SU-DHL-6 (cell line): ENCODE measurements around the gene LIPA.
"Not testable (repeated sequence)": the region's sequence is repeated elsewhere in the genome, so short reads cannot be mapped to it uniquely, and the experiment has no call there.

Source experiments
- H2AFZ ChIP-seq: fragments of 200-600 bp; sonication (generic); 2 replicates; pipeline ENCODE4 v1.6.1; 2014; ENCODE audit warnings: low read depth, mild to moderate bottlenecking, moderate library complexity, mixed read lengths, antibody characterized with exemption, low read length; ENCODE audit not compliant: severe bottlenecking
- H3F3A ChIP-seq: fragments of 200-600 bp; shearing (Covaris generic); 2 replicates; pipeline ENCODE4 v1.6.0; 2016; ENCODE audit warnings: antibody characterized with exemption, mild to moderate bottlenecking; ENCODE audit not compliant: insufficient read depth
- H3K27ac ChIP-seq: fragments of 200-600 bp; sonication (generic); 2 replicates; pipeline ENCODE4 v1.5.1; 2016; ENCODE audit warnings: low read depth, mild to moderate bottlenecking, low read length, moderate library complexity, mixed read lengths
- H3K27me3 ChIP-seq: fragments of 200-600 bp; sonication (generic), shearing (Covaris generic); 2 replicates; pipeline ENCODE4 v1.6.0; 2014; ENCODE audit warnings: mild to moderate bottlenecking, low read length
- H3K36me3 ChIP-seq: fragments of 200-600 bp; sonication (generic); 2 replicates; pipeline ENCODE4 v1.6.1; 2014; ENCODE audit warnings: mild to moderate bottlenecking, low read length, mixed read lengths
- H3K4me2 ChIP-seq: fragments of 300-600, 200-600 bp; shearing (Covaris generic), sonication (generic); 2 replicates; pipeline ENCODE4 v1.6.0; 2014; ENCODE audit warnings: low read length, low read depth, mild to moderate bottlenecking; ENCODE audit not compliant: poor library complexity, severe bottlenecking
- H3K4me3 ChIP-seq: fragments of 200-600 bp; sonication (generic); 2 replicates; pipeline ENCODE4 v1.5.1; 2014; ENCODE audit warnings: antibody characterized with exemption, low read length, mild to moderate bottlenecking, mixed read lengths; ENCODE audit not compliant: insufficient read depth, poor library complexity, severe bottlenecking
- H3K79me2 ChIP-seq: fragments of 200-600 bp; sonication (generic); 2 replicates; pipeline ENCODE4 v1.6.1; 2014; ENCODE audit warnings: mild to moderate bottlenecking, low read length, moderate library complexity; ENCODE audit not compliant: insufficient read depth
- H3K9ac ChIP-seq: fragments of 200-600 bp; sonication (generic); 2 replicates; pipeline ENCODE4 v1.7.0; 2014; ENCODE audit warnings: mild to moderate bottlenecking, low read length
- H3K9me2 ChIP-seq: fragments of 200-600 bp; sonication (generic); replicated peaks from 2 replicates; pipeline ENCODE4 v1.6.1; 2014; ENCODE audit warnings: low read length; ENCODE audit not compliant: insufficient read depth
- H3K9me3 ChIP-seq: fragments of 200-600 bp; sonication (generic); 2 replicates; pipeline ENCODE4 v1.6.1; 2014; ENCODE audit warnings: low read length, mixed read lengths; ENCODE audit not compliant: insufficient read depth
- H4K20me1 ChIP-seq: fragments of 200-600 bp; sonication (generic); 2 replicates; pipeline ENCODE4 v1.6.1; 2014; ENCODE audit warnings: low read depth, mild to moderate bottlenecking, antibody characterized with exemption, low read length, moderate library complexity, mixed read lengths
- EZH2phosphoT487 ChIP-seq: fragments of 200-600 bp; sonication (generic), shearing (Covaris generic); conservative IDR thresholded peaks from 2 replicates; pipeline ENCODE4 v1.6.1; 2018; ENCODE audit warnings: mild to moderate bottlenecking, antibody characterized with exemption, low read length, moderate library complexity, mixed read lengths
- TF ChIP-seq, protein P1 (sequence below): fragments of 200-600 bp; sonication (generic); IDR thresholded peaks from one replicate; pipeline ENCODE4 v1.5.1; 2017; ENCODE audit warnings: antibody characterized with exemption, mild to moderate bottlenecking, low read length, moderate library complexity; ENCODE audit not compliant: insufficient read depth, poor library complexity, severe bottlenecking

The LIPA gene

DNA sequence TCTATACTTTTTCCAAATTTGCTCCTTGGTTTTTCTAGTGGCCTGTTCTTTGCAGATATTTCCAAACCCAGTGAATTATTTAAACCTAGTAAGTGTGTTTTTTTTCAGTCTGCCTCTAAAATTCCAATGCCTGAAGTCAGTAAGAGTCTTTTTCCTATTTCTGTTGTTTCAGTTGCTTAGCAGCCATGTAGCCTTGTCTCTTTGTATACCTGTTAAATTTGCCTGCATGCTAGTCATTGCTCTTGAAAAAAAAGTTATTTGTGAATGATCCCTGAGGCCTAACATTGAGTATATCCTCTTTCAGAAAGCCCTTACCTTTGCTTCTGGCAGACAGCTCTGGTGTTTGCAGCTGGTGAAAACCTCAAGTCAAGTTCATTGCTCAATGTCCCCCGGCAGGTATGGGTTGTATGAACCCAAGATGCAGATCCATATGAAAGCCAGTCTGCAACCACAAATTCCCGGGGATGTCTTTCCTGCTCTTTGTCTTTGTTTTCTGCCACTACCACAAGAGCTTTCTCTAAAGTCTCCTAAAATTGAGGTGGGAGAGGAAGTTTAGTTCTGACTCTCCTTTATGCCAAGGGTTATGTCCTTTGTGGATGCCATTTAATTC is 80.2 kb downstream of the LIPA start:
- TF ChIP-seq EZH2phosphoT487, result no peak
- Histone ChIP-seq H3K4me2 (no peak overlapping the region), H3K27ac (no peak overlapping the region), H3K36me3 (no peaks in the 10 kb centered on the region), H4K20me1 (no peaks in the 10 kb centered on the region), H3K9me3 (no peaks in the 10 kb centered on the region), H3F3A (no peaks in the 10 kb centered on the region), H3K9ac (no peak overlapping the region), H3K9me2 (no peaks in the 10 kb centered on the region), H3K79me2 (no peaks in the 10 kb centered on the region), H3K4me3 (no peak overlapping the region), H2AFZ (no peak overlapping the region), H3K27me3 (no peaks in the 10 kb centered on the region)

GRCh38 chr10:89168354-89168900 is 83.1 kb downstream of the LIPA start:
- not testable (repeated sequence) for H3K9ac ChIP-seq, H2AFZ ChIP-seq, H3K79me2 ChIP-seq, H3K27ac ChIP-seq, H3F3A ChIP-seq, H4K20me1 ChIP-seq, H3K4me3 ChIP-seq, H3K36me3 ChIP-seq, H3K9me2 ChIP-seq, H3K9me3 ChIP-seq, H3K27me3 ChIP-seq, H3K4me2 ChIP-seq

DNA sequence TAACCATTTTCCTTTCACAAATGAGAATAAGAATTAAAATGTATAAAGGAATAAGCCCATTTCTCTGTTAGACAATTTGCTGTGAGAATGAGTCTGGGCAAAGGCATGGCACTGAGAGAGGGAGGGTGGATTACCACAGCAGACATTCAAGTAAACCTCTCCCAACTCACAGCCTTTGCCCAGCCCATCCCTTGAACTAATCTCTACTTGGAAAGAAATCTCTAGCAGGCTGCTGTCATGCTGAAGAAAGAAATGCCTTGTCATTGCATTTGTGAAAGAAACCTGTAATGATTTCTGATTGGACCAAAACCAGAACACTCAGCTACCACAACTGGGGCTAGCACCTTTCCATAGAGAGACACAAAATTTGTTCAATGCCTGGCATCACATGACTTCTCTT is 83.7 kb downstream of the LIPA start:
- H3K9ac ChIP-seq, result no peak overlapping the region
- no peaks in the 10 kb centered on the region for H3K36me3 ChIP-seq
- H2AFZ ChIP-seq, result no peak overlapping the region
- H3K9me2 ChIP-seq, result no peaks in the 10 kb centered on the region
- H3K27ac ChIP-seq, result no peak overlapping the region
- H3K4me3 ChIP-seq, result no peak overlapping the region
- H3K9me3 ChIP-seq, result no peaks in the 10 kb centered on the region
- no peaks in the 10 kb centered on the region for H3K27me3 ChIP-seq
- H3F3A ChIP-seq, result no peaks in the 10 kb centered on the region
- H3K79me2 ChIP-seq, result no peaks in the 10 kb centered on the region
- no peak overlapping the region for H3K4me2 ChIP-seq
- H4K20me1 ChIP-seq, result no peaks in the 10 kb centered on the region
- TF ChIP-seq, protein P1, sequence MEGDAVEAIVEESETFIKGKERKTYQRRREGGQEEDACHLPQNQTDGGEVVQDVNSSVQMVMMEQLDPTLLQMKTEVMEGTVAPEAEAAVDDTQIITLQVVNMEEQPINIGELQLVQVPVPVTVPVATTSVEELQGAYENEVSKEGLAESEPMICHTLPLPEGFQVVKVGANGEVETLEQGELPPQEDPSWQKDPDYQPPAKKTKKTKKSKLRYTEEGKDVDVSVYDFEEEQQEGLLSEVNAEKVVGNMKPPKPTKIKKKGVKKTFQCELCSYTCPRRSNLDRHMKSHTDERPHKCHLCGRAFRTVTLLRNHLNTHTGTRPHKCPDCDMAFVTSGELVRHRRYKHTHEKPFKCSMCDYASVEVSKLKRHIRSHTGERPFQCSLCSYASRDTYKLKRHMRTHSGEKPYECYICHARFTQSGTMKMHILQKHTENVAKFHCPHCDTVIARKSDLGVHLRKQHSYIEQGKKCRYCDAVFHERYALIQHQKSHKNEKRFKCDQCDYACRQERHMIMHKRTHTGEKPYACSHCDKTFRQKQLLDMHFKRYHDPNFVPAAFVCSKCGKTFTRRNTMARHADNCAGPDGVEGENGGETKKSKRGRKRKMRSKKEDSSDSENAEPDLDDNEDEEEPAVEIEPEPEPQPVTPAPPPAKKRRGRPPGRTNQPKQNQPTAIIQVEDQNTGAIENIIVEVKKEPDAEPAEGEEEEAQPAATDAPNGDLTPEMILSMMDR, result no peak
- TF ChIP-seq EZH2phosphoT487, result no peak

- no peak overlapping the region for H2AFZ ChIP-seq
These were observed 85.7 kb downstream of the LIPA start for GRCh38 chr10:89165923-89166322.

More at GRCh38 chr10:89165923-89166322, 85.7 kb downstream of the LIPA start:
- no peak overlapping the region for H3K27ac ChIP-seq
- no peaks in the 10 kb centered on the region for H3K9me2 ChIP-seq
- H3K36me3 ChIP-seq, result no peaks in the 10 kb centered on the region
- no peak overlapping the region for H3K9ac ChIP-seq
- H4K20me1 ChIP-seq, result no peaks in the 10 kb centered on the region
- H3K4me3 ChIP-seq, result no peak overlapping the region
- no peaks in the 10 kb centered on the region for H3K79me2 ChIP-seq
- no peaks in the 10 kb centered on the region for H3K9me3 ChIP-seq
- no peak for TF ChIP-seq EZH2phosphoT487
- TF ChIP-seq, protein P1, result no peak
- no peak overlapping the region for H3K4me2 ChIP-seq
- H3F3A ChIP-seq, result no peaks in the 10 kb centered on the region
- no peaks in the 10 kb centered on the region for H3K27me3 ChIP-seq
